Body of pancreas (tissue), 4 donors: ENCODE results near the gene RAD51B. TPM values are rescaled to one million over a fixed set of nuclear protein-coding genes. Genes with fewer than 3 reads are reported as not detected.

ENCODE experiments used
- ATAC-seq: fragments of 150-250 bp; one replicate; pipeline ENCODE4 v1.9.1; 2016
- DNase-seq, 4 donors: peaks; one replicate each; pipeline ENCODE4 v3.0.0-alpha.2; 2019
- H3K27ac ChIP-seq, 4 donors: fragments of 200-600 bp; sonication (generic); 1 replicate in 3 of 4; 2 replicates in 1 of 4; pipeline versions ENCODE4 v1.5.1 to v1.6.1; 2016 to 2019; ENCODE audit warnings: mild to moderate bottlenecking in 1 of 4, mixed read lengths in 1 of 4, moderate library complexity in 1 of 4
- H3K27me3 ChIP-seq, 2 donors: fragments of 200-600 bp; sonication (generic); one replicate each; pipeline ENCODE4 v1.6.0; 2016; ENCODE audit warnings: mild to moderate bottlenecking in 1 of 2
- H3K36me3 ChIP-seq, 2 donors: fragments of 200-600 bp; sonication (generic); replicated peaks in 1 of 2; 2 replicates each; pipeline ENCODE4 v1.5.1; 2016; ENCODE audit warnings: low read depth in 2 of 2; ENCODE audit not compliant: insufficient read depth in 1 of 2
- H3K4me1 ChIP-seq: fragments of 200-600 bp; sonication (generic); one replicate; pipeline ENCODE4 v1.6.0; 2016
- H3K4me3 ChIP-seq, 2 donors: fragments of 200-600 bp; sonication (generic); 1 replicate in 1 of 2; 2 replicates in 1 of 2; pipeline ENCODE4 v1.5.1; 2016 to 2019
- H3K9me3 ChIP-seq, 3 donors: fragments of 200-600 bp; sonication (generic); 1 replicate in 2 of 3; 2 replicates in 1 of 3; pipeline ENCODE4 v1.5.1; 2016
- POLR2A ChIP-seq, 3 donors: fragments of 450-650 bp; IDR thresholded peaks; one replicate each; pipeline ENCODE4 v1.6.1; 2016; ENCODE audit warnings: antibody characterized with exemption in 3 of 3, mild to moderate bottlenecking in 2 of 3
- WGBS, 2 donors: methylation state at CpG; one replicate each; pipeline ENCODE4 v1.1.5; 2017; 5-methylcytosine and 5-hydroxymethylcytosine counted together
- intact Hi-C: fragments of 100-400 bp; cut with DNase I; formaldehyde crosslinking; loops from one replicate; pipeline ENCODE4 v1.15.1; 2023
- total RNA-seq, 2 donors: library from RNA; depleted of rRNA; stranded (reverse); fragments of >200 nt; gene quantifications; one replicate each; pipeline ENCODE4 v1.1.0, GENCODE V29; 2016
- TF ChIP-seq, protein P1 (sequence below), 7 experiments: fragments of 450-650 bp in 4 of 7; fragments of 200-600 bp in 3 of 7; sonication (generic) in 3 of 7; IDR thresholded peaks; one replicate each; pipeline ENCODE4 v1.5.1; 2016 to 2019; ENCODE audit warnings: antibody characterized with exemption in 7 of 7

The RAD51B gene
- total RNA-seq: 10 to 100 TPM; 12.2 to 29.6 TPM

DNA sequence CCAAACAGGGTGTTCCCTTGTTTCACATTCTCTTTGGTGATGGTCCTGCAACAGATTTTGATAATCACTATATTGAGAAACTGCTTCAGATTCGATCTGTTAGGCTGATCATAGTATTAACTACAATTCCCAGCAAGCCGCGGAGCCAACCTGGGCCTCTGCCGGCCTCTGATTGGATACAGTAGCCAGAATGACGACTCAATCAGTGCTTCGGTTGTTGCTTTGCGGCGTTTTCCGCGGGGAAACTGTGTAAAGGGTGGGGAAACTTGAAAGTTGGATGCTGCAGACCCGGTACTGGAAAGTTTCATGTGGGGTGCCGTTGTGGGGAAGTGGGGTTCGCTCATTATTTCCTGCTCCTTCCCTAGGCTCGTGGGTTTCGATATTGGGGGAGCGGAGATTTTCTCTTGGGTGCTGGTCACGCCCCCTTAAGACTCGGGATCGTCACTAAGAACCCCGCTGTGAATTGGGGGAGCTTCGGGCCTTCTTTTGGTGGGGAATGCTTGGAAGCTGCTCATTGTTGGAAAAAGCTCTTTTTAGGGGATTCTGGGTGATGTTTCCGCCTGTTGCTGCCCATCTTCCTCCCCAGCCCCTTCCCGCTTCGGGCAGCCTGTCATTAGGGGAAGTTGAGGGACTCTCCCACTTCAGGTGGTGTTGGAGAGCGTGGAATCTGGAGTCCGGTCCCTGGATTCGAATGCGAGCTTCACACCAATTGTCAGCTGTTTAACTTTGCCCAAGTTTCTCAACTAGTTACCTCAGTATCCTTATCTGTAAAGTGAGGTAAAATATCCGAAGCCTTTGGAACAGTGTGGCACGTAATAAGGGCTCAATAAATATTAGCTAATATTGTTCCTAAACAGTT, at the start of gene RAD51B:
RAD51B (plus strand) TSS at position 217 of the 859 bp plus-strand sequence.
- 0% methylated on average over 29 to 30 of the region's 30 CpGs for WGBS, 2 donors
- H3K27ac ChIP-seq: peak within 1 kb of the TSS in 3 of 4 donors; percentile 7 to 75 (median 72)
- H3K4me3 ChIP-seq: peak within 1 kb of the TSS; percentile 44 to 91
- peaks cover 26% of the 10 kb centered on the region for H3K4me1 ChIP-seq
- intact Hi-C loops: no loop called here
- ATAC-seq (peak; percentile 78), DNase-seq (peak; percentile 85 to 90 (median 87))
- H3K9me3 ChIP-seq: no peaks in the 10 kb centered on the region
- peak in 2 of 3 donors; percentile 23 to 29 for TF ChIP-seq POLR2A (IDR thresholded peaks at IDR 0.05)
- TF ChIP-seq, protein P1, sequence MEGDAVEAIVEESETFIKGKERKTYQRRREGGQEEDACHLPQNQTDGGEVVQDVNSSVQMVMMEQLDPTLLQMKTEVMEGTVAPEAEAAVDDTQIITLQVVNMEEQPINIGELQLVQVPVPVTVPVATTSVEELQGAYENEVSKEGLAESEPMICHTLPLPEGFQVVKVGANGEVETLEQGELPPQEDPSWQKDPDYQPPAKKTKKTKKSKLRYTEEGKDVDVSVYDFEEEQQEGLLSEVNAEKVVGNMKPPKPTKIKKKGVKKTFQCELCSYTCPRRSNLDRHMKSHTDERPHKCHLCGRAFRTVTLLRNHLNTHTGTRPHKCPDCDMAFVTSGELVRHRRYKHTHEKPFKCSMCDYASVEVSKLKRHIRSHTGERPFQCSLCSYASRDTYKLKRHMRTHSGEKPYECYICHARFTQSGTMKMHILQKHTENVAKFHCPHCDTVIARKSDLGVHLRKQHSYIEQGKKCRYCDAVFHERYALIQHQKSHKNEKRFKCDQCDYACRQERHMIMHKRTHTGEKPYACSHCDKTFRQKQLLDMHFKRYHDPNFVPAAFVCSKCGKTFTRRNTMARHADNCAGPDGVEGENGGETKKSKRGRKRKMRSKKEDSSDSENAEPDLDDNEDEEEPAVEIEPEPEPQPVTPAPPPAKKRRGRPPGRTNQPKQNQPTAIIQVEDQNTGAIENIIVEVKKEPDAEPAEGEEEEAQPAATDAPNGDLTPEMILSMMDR (IDR thresholded peaks at IDR 0.05): no peak
- no peaks in the 10 kb centered on the region for H3K36me3 ChIP-seq
- no peaks in the 10 kb centered on the region for H3K27me3 ChIP-seq

DNA sequence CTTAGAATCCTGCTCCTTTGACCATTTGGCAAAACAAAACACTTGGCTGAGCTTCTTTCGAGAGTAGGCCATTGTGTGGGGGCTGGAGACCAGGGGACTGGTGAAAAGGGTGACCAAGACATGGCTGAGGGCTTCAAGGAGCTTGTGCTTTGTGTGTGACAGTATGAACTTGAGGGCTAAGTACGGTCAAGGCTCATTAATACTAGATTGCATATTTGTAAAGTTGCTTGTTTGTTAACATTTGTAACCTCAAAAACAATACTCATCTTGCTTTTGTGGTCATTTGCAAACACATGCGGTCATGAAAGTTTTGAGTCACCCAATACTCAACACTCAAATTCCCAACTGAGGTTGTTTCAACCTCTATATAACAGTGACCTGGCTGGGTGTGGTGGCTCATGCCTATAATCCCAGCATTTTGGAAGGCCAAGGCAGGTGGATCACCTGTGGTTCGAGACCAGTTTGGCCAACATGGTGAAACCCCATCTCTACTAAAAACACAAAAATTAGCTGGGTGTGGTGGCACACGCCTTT, 45.7 kb upstream of the RAD51B start:
- intact Hi-C loops: no loop called here
- DNase-seq: no peak

DNA sequence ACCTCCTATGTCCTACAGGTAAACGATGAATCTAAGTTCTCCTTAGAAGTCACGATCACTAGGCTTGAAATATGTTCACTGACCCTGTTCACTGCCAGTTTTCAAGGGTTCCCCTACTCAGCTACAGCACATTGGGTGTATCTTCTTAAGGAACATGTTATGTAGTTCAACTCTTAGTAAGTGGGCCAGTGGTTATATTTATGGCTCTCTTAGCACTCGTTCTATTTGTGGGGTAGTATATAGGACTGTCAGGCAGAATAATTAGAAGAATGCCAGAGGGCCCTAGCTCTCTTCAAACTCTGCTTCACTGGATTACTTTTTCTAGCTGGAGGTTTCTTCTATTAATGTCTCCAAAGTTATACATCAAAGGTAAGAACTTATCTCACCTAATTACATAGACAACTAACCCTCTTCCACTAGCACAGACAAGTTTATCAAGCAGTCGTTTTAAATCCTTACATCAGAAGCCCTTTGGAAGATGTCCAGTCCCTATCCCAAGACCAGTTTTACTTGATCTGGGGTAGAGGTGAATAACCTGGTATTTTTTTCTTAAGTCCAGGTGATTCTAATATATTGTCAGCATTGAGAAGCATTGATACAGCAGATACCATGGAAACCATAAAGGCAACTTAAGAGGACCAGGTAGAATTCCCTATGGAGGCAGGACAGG, 42.8 kb upstream of the RAD51B start:
- Histone ChIP-seq H3K4me3 (no peak overlapping the region), H3K36me3 (peaks cover 14 to 43% of the 10 kb centered on the region in 2 donors), H3K27me3 (no peaks in the 10 kb centered on the region), H3K27ac (no peak overlapping the region), H3K9me3 (no peaks in the 10 kb centered on the region), H3K4me1 (no peaks in the 10 kb centered on the region)
- intact Hi-C loops: no loop called here
- DNase-seq (no peak), ATAC-seq (no peak)
- 54 to 83% methylated on average over 4 of the region's 4 CpGs for WGBS, 2 donors
- TF ChIP-seq POLR2A (IDR thresholded peaks at IDR 0.05): no peak
- TF ChIP-seq, protein P1 (IDR thresholded peaks at IDR 0.05): no peak

More for the DNA sequence above, 45.7 kb upstream of the RAD51B start:
- H3K4me3 ChIP-seq: no peak overlapping the region
- no peaks in the 10 kb centered on the region for H3K27me3 ChIP-seq
- H3K4me1 ChIP-seq: no peaks in the 10 kb centered on the region
- H3K36me3 ChIP-seq: peaks cover 14 to 43% of the 10 kb centered on the region in 2 donors
- 89 to 95% methylated on average over 4 to 5 of the region's 5 CpGs for WGBS, 2 donors
- no peak for TF ChIP-seq POLR2A (IDR thresholded peaks at IDR 0.05)
- TF ChIP-seq, protein P1 (IDR thresholded peaks at IDR 0.05): no peak
- no peak overlapping the region for H3K27ac ChIP-seq
- no peak for ATAC-seq
- H3K9me3 ChIP-seq: no peaks in the 10 kb centered on the region

DNA sequence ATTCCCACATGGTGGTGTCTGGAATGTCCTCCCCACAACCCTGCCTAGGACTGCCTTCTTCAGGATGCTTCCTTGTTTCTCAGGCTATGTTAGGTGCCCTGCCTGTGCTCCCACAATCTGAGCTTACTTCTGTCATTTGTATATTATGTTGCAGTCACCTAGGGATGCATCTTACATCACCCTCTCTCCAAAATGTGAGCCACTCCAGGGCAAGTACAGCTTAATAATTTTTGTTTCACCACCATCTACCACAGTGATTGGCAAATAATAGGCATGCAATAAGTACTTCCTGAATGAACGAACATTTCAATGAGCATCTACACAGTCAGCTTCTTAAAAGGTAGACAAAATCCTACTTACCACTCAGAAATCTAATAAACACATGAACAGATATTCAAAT, 40.8 kb upstream of the RAD51B start:
- no peaks in the 10 kb centered on the region for H3K27me3 ChIP-seq
- H3K27ac ChIP-seq: no peak overlapping the region
- H3K9me3 ChIP-seq: no peaks in the 10 kb centered on the region
- WGBS, 2 donors: 74 to 83% methylated on average over 1 of the region's 1 CpG
- H3K4me1 ChIP-seq: no peaks in the 10 kb centered on the region
- peaks cover 9 to 48% of the 10 kb centered on the region in 2 donors for H3K36me3 ChIP-seq
- DNase-seq (no peak), ATAC-seq (no peak)
- no peak overlapping the region for H3K4me3 ChIP-seq
- TF ChIP-seq POLR2A (IDR thresholded peaks at IDR 0.05): no peak
- TF ChIP-seq, protein P1 (IDR thresholded peaks at IDR 0.05): no peak
- intact Hi-C loops: no loop called here
